Measurements from ENCODE around the gene GMIP. TPM values are rescaled to one million over a fixed set of nuclear protein-coding genes. Genes with fewer than 3 reads are reported as not detected.

Gene GMIP
- total and polyA plus RNA-seq, 2 donors (not counting 3 experiments of a cell fraction or from before 2014, with no cell fraction given) = 7.8 to 19.8 TPM

DNA sequence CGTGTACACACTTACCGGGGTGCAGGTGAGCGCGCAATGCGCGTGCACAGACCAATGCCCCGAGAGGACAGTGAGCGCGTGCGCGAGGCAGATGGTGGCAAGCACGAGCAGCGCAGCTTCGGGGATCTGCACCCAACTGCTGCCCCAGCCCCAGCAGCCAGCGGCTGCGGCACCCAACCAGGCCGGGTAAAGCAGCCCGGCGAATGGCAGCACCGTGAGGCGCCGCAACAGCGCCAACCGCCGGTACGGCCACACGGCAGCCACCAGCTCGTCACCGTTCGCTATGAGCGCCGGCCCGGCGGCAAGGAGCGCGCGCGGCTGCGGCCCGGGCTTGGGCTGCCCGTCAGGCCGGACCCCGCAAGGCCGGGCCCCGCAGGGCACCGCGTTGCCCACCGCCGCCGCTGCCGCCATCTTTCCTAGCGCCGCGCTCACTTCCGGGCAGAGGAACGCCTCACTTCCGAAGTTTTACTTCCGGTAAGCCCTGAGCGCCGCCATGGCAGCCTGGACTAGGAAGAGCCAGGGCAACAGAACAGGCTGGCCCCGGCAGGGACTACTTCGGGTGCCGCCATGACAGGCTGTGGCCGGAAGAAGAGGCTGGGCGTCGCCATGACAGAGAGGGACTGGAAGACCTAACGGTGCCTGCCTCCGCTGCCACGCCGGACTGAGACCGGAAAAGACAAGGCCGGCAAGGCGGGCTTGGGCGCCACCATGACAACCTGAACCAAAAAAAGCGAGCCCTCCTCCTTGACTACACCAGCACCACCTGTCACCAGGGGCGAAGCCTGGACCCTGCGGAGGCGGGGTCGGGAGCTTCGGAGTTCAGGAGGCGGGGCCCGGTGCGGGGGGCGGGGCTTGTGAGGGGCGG is 20.0 kb upstream of the GMIP start, which contains the start of gene ATP13A1:
Gene ATP13A1 (minus strand): TSS at position 421 of the 865 bp plus-strand sequence. CDS start 10 bp downstream, at position 411.
- POLR2A ChIA-PET = interaction anchor here (0.7 to 1.0 kb wide), 2 partner anchors 158 to 305 kb away, joined by 3 to 5 read pairs; partner anchors contain the start of gene ZNF506
- Histone ChIP-seq H3K4me1 (ENCODE audit: control insufficient read depth, extremely low read depth, insufficient read depth, low read length) (peaks cover 9% of the 10 kb centered on the region), H3K79me2 (ENCODE audit: control insufficient read depth, insufficient read depth, low read length) (peaks cover 22% of the 10 kb centered on the region), H4K20me1 (replicated peaks; ENCODE audit: control insufficient read depth, extremely low read depth, insufficient read depth, low read length) (no peaks in the 10 kb centered on the region), H3K27me3 (ENCODE audit: control insufficient read depth in 2 of 2, insufficient read depth in 2 of 2, low read length in 2 of 2) (no peaks in the 10 kb centered on the region), H3K9ac (replicated peaks; ENCODE audit: extremely low read depth, insufficient read depth, low read length) (peak within 1 kb of the TSS; percentile 84), H3K36me3 (ENCODE audit: control insufficient read depth in 2 of 2, extremely low read depth in 1 of 2, insufficient read depth in 2 of 2, low read length in 2 of 2) (peaks cover 2 to 5% of the 10 kb centered on the region in 2 experiments), H3K9me1 (replicated peaks; ENCODE audit: control insufficient read depth, extremely low read depth, insufficient read depth, low read length) (no peaks in the 10 kb centered on the region), H3K4me2 (ENCODE audit: insufficient read depth, low read length) (peak within 1 kb of the TSS; percentile 76), H3K9me3 (replicated peaks; ENCODE audit: control insufficient read depth, insufficient read depth, low read length) (no peaks in the 10 kb centered on the region), H3K27ac (ENCODE audit: insufficient read depth, low read depth, low read length) (peak within 1 kb of the TSS; percentile 77), H2AFZ (ENCODE audit: low read depth, low read length) (peak within 1 kb of the TSS; percentile 67), H3K4me3 (replicated peaks in 1 of 3; ENCODE audit: insufficient read depth in 1 of 3, low read depth in 1 of 3, low read length in 3 of 3) (peak within 1 kb of the TSS; percentile 3 to 57 (median 56))
- CTCF ChIA-PET = interaction anchor here (1.1 to 1.7 kb wide), 2 partner anchors 10 to 13 kb away, joined by 3 to 6 read pairs; no protein-coding TSS in a partner anchor
- intact Hi-C loops (cut with micrococcal nuclease) = loop anchor here (1.0 to 10.0 kb wide), 3 partner anchors 113 to 241 kb away; partner anchors contain the start of gene ZNF93
- peak; percentile 97 for FAIRE-seq
- TF ChIP-seq POLR2A (IDR thresholded peaks at IDR 0.05; ENCODE audit: low read depth, low read length) (peak; percentile 75), GATA2 (IDR thresholded peaks at IDR 0.05; ENCODE audit: insufficient read depth, insufficient read length, low read depth, low read length) (no peak), JUN (IDR thresholded peaks at IDR 0.05; ENCODE audit: borderline replicate concordance, insufficient read depth, insufficient read length, low read depth) (no peak), POLR2AphosphoS5 (IDR thresholded peaks at IDR 0.05; ENCODE audit: insufficient read depth, low read depth, low read length) (peak; percentile 94), FOS (IDR thresholded peaks at IDR 0.05; ENCODE audit: borderline replicate concordance, insufficient read depth, low read length) (no peak)
- TF ChIP-seq, protein P1, sequence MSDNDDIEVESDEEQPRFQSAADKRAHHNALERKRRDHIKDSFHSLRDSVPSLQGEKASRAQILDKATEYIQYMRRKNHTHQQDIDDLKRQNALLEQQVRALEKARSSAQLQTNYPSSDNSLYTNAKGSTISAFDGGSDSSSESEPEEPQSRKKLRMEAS (IDR thresholded peaks at IDR 0.05; ENCODE audit: insufficient read depth, insufficient read length) = no peak
- TF ChIP-seq, protein P2, sequence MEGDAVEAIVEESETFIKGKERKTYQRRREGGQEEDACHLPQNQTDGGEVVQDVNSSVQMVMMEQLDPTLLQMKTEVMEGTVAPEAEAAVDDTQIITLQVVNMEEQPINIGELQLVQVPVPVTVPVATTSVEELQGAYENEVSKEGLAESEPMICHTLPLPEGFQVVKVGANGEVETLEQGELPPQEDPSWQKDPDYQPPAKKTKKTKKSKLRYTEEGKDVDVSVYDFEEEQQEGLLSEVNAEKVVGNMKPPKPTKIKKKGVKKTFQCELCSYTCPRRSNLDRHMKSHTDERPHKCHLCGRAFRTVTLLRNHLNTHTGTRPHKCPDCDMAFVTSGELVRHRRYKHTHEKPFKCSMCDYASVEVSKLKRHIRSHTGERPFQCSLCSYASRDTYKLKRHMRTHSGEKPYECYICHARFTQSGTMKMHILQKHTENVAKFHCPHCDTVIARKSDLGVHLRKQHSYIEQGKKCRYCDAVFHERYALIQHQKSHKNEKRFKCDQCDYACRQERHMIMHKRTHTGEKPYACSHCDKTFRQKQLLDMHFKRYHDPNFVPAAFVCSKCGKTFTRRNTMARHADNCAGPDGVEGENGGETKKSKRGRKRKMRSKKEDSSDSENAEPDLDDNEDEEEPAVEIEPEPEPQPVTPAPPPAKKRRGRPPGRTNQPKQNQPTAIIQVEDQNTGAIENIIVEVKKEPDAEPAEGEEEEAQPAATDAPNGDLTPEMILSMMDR (IDR thresholded peaks at IDR 0.05; ENCODE audit: extremely low read depth in 1 of 2, insufficient read depth in 1 of 2, low read depth in 1 of 2, low read length in 2 of 2) = peak in 1 of 2 donors; percentile 34
- BruUV-seq (replicated peaks) = no TSS peak
- dilution Hi-C loops (cut with MboI; ENCODE audit: extremely low pct_ligation_motif_present, low sequenced_read_pairs) = no loop called here
- DNase-seq (ENCODE audit: low read depth, low spot score) = peak; percentile 96

Data from endothelial cell of umbilical vein (primary cell).